ENCODE measurements around the gene ARID3C.

ARID3C gene

GRCh38 chr9:34576597-34577399, 52.1 kb downstream of the ARID3C start:
- DNase-seq: no peak

DNA sequence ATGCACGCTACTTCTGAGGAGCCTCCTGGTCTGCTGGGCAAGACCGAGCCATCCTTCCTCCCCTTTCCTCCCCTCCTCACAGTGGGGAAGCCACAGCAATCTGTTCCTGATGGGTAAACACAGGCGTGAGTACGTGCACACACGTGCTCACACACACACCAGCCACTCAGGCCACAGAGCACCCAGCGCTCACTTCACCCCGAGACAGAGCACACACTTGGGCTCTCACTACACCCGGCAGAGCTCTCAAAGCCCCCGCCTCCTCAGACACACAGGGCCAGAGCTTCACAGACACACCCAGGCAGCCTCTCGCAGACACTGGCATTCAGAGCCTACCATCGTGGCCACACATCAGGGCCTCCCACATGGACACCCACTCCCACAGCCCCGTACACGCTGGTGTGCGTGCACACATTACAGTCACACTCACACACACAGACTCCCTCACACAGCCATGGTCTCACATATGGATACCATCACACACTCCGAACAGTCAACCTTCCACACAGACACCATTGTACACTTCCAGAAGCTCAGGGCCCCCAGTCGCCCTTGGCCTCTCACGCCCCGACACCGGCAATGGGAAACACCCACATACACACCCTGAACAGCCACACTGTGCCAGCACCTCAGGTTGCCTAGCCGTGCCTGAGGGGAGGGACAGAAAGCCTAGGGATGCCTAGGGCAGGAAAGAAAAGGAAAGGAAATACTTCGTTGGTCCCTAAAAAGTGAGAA, 52.8 kb downstream of the ARID3C start:
- DNase-seq: no peak

DNA sequence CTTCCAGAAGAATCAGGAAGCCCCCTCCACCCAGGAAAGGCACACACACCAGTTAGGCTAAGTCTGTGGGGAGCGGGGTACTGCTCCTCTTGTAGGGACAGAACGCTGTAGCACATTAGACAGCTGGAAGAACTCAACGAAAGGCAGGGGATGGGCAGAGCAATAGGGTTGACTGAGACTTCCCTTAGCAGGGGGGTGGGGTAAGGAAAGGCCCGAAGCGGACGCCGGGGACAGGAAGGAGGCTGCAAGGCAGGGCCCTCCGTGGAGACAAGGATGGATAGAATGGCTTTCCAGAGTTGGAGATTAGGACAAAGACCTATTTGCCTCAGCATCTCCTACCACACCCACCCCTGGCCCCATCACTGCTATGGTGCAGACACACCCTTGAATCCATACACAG, 53.6 kb downstream of the ARID3C start:
- no peak for DNase-seq

- no peak for DNase-seq
Observed at GRCh38 chr9:34574571-34574970, 54.3 kb downstream of the ARID3C start.

GRCh38 chr9:34573599-34574325, 55.1 kb downstream of the ARID3C start:
- no peak for DNase-seq

DNA sequence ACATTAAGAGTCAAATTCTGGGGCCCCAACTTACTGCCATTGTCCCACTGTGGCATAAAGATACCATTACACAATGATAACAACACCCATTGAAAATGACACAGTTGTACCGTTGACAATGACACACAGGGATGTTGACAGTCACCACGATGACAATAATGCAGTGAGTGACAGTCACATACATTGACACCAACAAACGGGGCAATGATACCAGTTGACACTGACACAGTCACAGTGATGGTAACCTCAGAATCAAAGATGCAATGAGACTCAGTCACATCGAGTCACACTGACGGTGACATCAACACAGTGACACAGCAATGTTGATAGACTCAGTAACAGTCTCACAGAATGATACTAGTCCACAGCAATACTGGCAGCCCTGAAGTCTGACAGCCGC, 56.2 kb downstream of the ARID3C start:
- no peak for DNase-seq

DNA sequence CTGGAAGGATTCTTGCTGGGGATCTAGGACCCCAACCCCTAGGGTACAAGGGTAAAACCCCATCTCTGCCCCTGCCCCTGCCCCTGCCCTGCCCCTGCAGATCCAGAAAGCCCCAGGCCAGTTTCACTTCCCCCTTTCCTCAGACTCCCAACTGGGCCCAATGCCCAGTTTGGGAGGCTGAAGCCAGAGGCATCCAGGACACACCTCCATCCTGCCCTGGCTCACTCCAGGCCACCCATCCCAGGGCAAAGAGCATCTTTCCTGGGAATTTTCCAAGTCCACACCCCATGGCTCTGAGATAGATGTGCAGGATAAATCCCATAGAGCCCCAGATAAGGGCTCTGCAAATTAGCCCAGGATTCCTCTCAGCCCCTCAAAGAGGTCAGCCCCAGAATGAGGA, 56.8 kb downstream of the ARID3C start:
- DNase-seq: no peak

DNA sequence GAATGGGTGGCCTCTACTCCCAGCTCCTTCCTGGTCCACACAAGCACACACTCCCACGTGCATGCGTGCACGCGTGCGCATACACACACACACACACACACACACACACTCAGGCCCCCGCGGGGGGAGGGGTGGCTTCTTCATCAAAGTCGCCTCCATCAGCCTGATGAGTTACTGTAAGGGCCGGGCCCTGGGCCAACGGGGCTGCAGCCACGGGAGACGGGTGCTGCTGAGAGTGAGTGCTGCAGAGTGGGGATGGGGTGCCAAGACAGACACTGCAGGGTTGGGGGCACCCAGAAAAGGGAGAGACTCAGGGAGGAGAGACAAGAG, 57.4 kb downstream of the ARID3C start:
- no peak for DNase-seq
